Trophoblast cell (in vitro differentiated cells and primary cell): ENCODE results near the gene FABP3.
A peak's percentile ranks its signal among the peaks of the same experiment; 100 is the strongest.

Experiments
- DNase-seq, 2 donors: peaks; one replicate each; pipeline ENCODE4 v3.0.0-alpha.2; 2016
- H2AFZ ChIP-seq: 2 replicates; pipeline ENCODE4 v1.6.1; 2013; ENCODE audit warnings: low read length, moderate library complexity, mild to moderate bottlenecking; ENCODE audit not compliant: insufficient read depth, poor library complexity
- H2AK5ac ChIP-seq: 2 replicates; pipeline ENCODE4 v1.6.1; 2013; ENCODE audit warnings: mild to moderate bottlenecking, low read length
- H2BK120ac ChIP-seq: 2 replicates; pipeline ENCODE4 v1.6.1; 2013; ENCODE audit warnings: low read length, mild to moderate bottlenecking, moderate library complexity; ENCODE audit not compliant: insufficient read depth, poor library complexity
- H2BK12ac ChIP-seq: 2 replicates; pipeline ENCODE4 v1.6.1; 2013; ENCODE audit warnings: mild to moderate bottlenecking, low read length, moderate library complexity
- H2BK5ac ChIP-seq: 2 replicates; pipeline ENCODE4 v1.6.1; 2013; ENCODE audit warnings: low read length, low read depth, moderate library complexity, mild to moderate bottlenecking; ENCODE audit not compliant: poor library complexity
- H3K14ac ChIP-seq: 2 replicates; pipeline ENCODE4 v1.6.1; 2013; ENCODE audit warnings: mild to moderate bottlenecking, low read length
- H3K18ac ChIP-seq: 2 replicates; pipeline ENCODE4 v1.6.1; 2013; ENCODE audit warnings: mild to moderate bottlenecking, low read length
- H3K23ac ChIP-seq: 2 replicates; pipeline ENCODE4 v1.6.1; 2013; ENCODE audit warnings: low read length
- H3K27ac ChIP-seq: 2 replicates; pipeline ENCODE4 v1.5.1; 2013; ENCODE audit warnings: low read depth, mild to moderate bottlenecking, inconsistent platforms, low read length, moderate library complexity
- H3K27me3 ChIP-seq: 2 replicates; pipeline ENCODE4 v1.6.1; 2013; ENCODE audit warnings: inconsistent platforms, mild to moderate bottlenecking, low read length, moderate library complexity; ENCODE audit not compliant: insufficient read depth
- H3K36me3 ChIP-seq, 2 experiments: 1 replicate in 1 of 2; 2 replicates in 1 of 2; pipeline ENCODE4 v1.6.1; 2013; ENCODE audit warnings: low read length in 2 of 2, mild to moderate bottlenecking in 2 of 2, moderate library complexity in 1 of 2; ENCODE audit not compliant: insufficient read depth in 2 of 2, control insufficient read depth in 1 of 2
- H3K4ac ChIP-seq: 2 replicates; pipeline ENCODE4 v1.6.1; 2013; ENCODE audit warnings: low read depth, mild to moderate bottlenecking, low read length, moderate library complexity
- H3K4me1 ChIP-seq, 2 experiments: 1 replicate in 1 of 2; 2 replicates in 1 of 2; pipeline ENCODE4 v1.6.1; 2013; ENCODE audit warnings: low read length in 2 of 2, mild to moderate bottlenecking in 2 of 2, moderate library complexity in 1 of 2; ENCODE audit not compliant: insufficient read depth in 2 of 2, control insufficient read depth in 1 of 2
- H3K4me2 ChIP-seq: 2 replicates; pipeline ENCODE4 v1.6.1; 2013; ENCODE audit warnings: inconsistent platforms, mild to moderate bottlenecking, low read length, moderate library complexity
- H3K4me3 ChIP-seq: 2 replicates; pipeline ENCODE4 v1.5.1; 2013; ENCODE audit warnings: mild to moderate bottlenecking, low read depth, low read length, inconsistent platforms
- H3K79me1 ChIP-seq: one replicate; pipeline ENCODE4 v1.6.1; 2013; ENCODE audit warnings: low read length
- H3K79me2 ChIP-seq: 2 replicates; pipeline ENCODE4 v1.6.1; 2013; ENCODE audit warnings: low read length, mild to moderate bottlenecking; ENCODE audit not compliant: control insufficient read depth, insufficient read depth, poor library complexity
- H3K9ac ChIP-seq: 2 replicates; pipeline ENCODE4 v1.6.1; 2013; ENCODE audit warnings: mild to moderate bottlenecking, low read length
- H3K9me3 ChIP-seq: 2 replicates; pipeline ENCODE4 v1.6.1; 2013; ENCODE audit warnings: low read depth, mild to moderate bottlenecking, control low read depth, inconsistent platforms, low read length; ENCODE audit not compliant: insufficient read depth
- H4K12ac ChIP-seq: 2 replicates; pipeline ENCODE4 v1.6.1; 2013; ENCODE audit warnings: low read depth, mild to moderate bottlenecking, low read length, moderate library complexity
- H4K8ac ChIP-seq: 2 replicates; pipeline ENCODE4 v1.6.1; 2013; ENCODE audit warnings: low read depth, mild to moderate bottlenecking, low read length, moderate library complexity
- H4K91ac ChIP-seq: one replicate; pipeline ENCODE4 v1.6.1; 2013; ENCODE audit warnings: low read depth, mild to moderate bottlenecking, low read length, moderate library complexity
- WGBS: extraction: QIAGEN DNeasy Blood & Tissue Kit; methylation state at CpG from one replicate; pipeline ENCODE4 v1.1.7; 2013; ENCODE audit warnings: missing lambda C conversion rate; ENCODE audit not compliant: insufficient read length, insufficient coverage; ENCODE audit errors: extremely low coverage; 5-methylcytosine and 5-hydroxymethylcytosine counted together

FABP3 gene

DNA sequence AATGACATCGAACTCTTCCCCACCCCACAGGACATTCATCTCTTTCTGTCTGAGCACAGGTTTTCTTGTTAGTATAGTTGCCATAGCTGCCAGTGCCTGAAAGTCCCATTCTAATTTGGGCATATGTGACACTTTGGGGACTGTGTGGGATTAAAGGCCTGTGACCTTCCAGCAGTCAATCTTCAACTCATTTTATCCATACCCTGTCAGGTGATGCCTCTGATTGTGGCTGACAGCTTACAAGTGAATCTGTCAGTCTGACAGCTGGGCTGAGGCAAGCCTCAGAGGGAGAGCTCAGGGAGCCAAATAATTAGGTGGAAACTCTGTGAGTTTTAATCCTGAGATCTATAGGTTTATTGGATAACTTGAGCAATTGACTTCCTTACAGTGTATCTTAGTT lies 46.4 kb downstream of the FABP3 start:
- Histone ChIP-seq H3K4me1 (no peaks in the 10 kb centered on the region), H3K23ac (no peak overlapping the region), H3K9me3 (no peaks in the 10 kb centered on the region), H2AK5ac (no peak overlapping the region), H3K4ac (no peak overlapping the region), H3K9ac (no peak overlapping the region), H4K91ac (no peak overlapping the region), H2AFZ (no peak overlapping the region), H4K8ac (no peak overlapping the region), H2BK120ac (no peak overlapping the region), H3K27me3 (no peaks in the 10 kb centered on the region), H3K79me2 (no peaks in the 10 kb centered on the region), H3K27ac (no peak overlapping the region), H3K36me3 (peaks cover 10 to 11% of the 10 kb centered on the region in 2 experiments), H3K4me2 (no peak overlapping the region), H4K12ac (no peak overlapping the region), H2BK12ac (peak overlapping the region; percentile 63), H3K79me1 (no peaks in the 10 kb centered on the region), H2BK5ac (no peak overlapping the region), H3K18ac (peak overlapping the region; percentile 58), H3K4me3 (no peak overlapping the region), H3K14ac (no peak overlapping the region)
- no peak for DNase-seq
- no CpG with 5 or more reads among the region's 1 CpG for WGBS

DNA sequence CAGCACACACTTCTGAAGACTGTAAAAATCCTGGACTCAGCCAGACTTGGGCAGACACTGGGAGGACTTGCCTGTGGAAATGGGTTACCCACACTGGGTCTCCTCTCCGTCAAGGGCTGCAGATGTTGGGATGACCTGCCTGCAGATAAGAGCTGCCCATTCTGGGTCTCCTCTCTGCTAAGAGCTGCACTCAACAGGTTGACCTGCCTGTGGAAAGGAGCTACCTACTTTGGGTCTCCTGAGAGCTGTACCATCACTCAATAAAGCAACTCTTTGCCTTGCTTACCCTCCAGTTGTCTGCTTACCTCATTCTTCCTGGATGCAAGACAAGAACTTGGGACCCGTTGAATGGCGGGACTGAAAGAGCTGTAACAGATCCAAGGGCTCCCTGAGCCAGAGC lies 47.9 kb downstream of the FABP3 start:
- Histone ChIP-seq H3K9me3 (no peaks in the 10 kb centered on the region), H3K4ac (no peak overlapping the region), H4K8ac (no peak overlapping the region), H3K14ac (no peak overlapping the region), H3K27ac (no peak overlapping the region), H3K4me2 (no peak overlapping the region), H2AFZ (no peak overlapping the region), H3K27me3 (no peaks in the 10 kb centered on the region), H3K23ac (no peak overlapping the region), H2BK12ac (no peak overlapping the region), H3K36me3 (peaks cover 11 to 13% of the 10 kb centered on the region in 2 experiments), H3K4me1 (no peaks in the 10 kb centered on the region), H3K4me3 (no peak overlapping the region), H4K91ac (no peak overlapping the region), H3K9ac (no peak overlapping the region), H3K79me2 (no peaks in the 10 kb centered on the region), H4K12ac (no peak overlapping the region), H2AK5ac (no peak overlapping the region), H3K18ac (no peak overlapping the region), H2BK120ac (no peak overlapping the region), H2BK5ac (no peak overlapping the region), H3K79me1 (no peaks in the 10 kb centered on the region)
- DNase-seq = no peak
- WGBS = no CpG with 5 or more reads among the region's 3 CpGs

DNA sequence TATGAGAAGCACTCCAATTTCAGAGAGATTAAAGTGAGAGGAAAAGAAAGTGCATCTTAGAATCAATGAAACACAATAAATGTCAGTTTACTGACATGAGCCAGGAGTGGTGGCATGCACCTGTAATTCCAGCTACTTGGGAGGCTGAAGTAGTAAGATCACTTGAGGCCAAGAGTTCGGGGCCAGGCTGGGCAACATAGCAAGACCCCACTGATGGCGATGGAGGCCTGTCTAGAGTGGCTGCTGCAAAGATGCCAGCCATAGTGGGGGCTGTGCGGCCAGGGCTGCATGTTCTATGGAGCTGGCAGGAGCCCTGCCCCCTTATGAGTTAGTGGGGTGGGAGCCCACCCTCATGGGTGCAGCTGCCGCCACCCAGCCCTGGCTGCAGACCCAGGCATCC lies 48.8 kb downstream of the FABP3 start:
- no peak overlapping the region for H2BK12ac ChIP-seq
- H3K4me1 ChIP-seq = no peaks in the 10 kb centered on the region
- H3K79me2 ChIP-seq = no peaks in the 10 kb centered on the region
- no peak overlapping the region for H2AFZ ChIP-seq
- H3K4me2 ChIP-seq = no peak overlapping the region
- no peak for DNase-seq
- no peak overlapping the region for H3K9ac ChIP-seq
- H2BK120ac ChIP-seq = no peak overlapping the region
- H3K14ac ChIP-seq = no peak overlapping the region
- H3K36me3 ChIP-seq = peaks cover 11 to 16% of the 10 kb centered on the region in 2 experiments
- no peaks in the 10 kb centered on the region for H3K9me3 ChIP-seq
- H4K8ac ChIP-seq = no peak overlapping the region
- H3K18ac ChIP-seq = no peak overlapping the region
- no peak overlapping the region for H2BK5ac ChIP-seq
- H3K79me1 ChIP-seq = no peaks in the 10 kb centered on the region
- no CpG with 5 or more reads among the region's 4 CpGs for WGBS
- H4K91ac ChIP-seq = no peak overlapping the region
- H3K27me3 ChIP-seq = no peaks in the 10 kb centered on the region
- H2AK5ac ChIP-seq = no peak overlapping the region
- no peak overlapping the region for H3K27ac ChIP-seq
- no peak overlapping the region for H4K12ac ChIP-seq
- no peak overlapping the region for H3K4me3 ChIP-seq
- H3K23ac ChIP-seq = no peak overlapping the region
- no peak overlapping the region for H3K4ac ChIP-seq

DNA sequence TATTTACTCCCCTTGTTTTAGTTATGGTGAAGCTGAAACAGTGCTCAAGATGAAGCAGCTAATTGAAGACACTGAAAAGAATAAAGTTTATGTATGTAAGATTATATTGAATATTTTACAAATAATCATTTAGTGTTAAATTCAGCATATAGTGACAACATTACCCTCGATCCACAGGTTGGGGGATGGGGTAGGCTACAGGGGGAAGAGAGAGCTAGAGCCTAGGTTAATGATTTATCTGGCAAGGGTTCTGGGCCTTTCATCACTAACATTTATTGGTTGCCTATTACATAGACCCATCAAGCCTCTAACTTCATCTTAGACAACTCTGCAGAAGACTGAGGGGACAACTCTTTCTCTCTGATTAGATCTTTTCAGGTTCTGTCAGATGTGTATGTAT lies 54.7 kb downstream of the FABP3 start:
- no CpG with 5 or more reads among the region's 1 CpG for WGBS

More for the DNA sequence above, 54.7 kb downstream of the FABP3 start:
- no peak overlapping the region for H2AFZ ChIP-seq
- H3K79me1 ChIP-seq = no peaks in the 10 kb centered on the region
- H3K79me2 ChIP-seq = no peaks in the 10 kb centered on the region
- no peak overlapping the region for H2AK5ac ChIP-seq
- no peak overlapping the region for H3K4me3 ChIP-seq
- H3K36me3 ChIP-seq = peaks cover 14 to 18% of the 10 kb centered on the region in 2 experiments
- no peak overlapping the region for H3K27ac ChIP-seq
- no peaks in the 10 kb centered on the region for H3K4me1 ChIP-seq
- H4K12ac ChIP-seq = no peak overlapping the region
- H4K8ac ChIP-seq = no peak overlapping the region
- no peak overlapping the region for H3K14ac ChIP-seq
- no peaks in the 10 kb centered on the region for H3K9me3 ChIP-seq
- H4K91ac ChIP-seq = no peak overlapping the region
- H2BK120ac ChIP-seq = no peak overlapping the region
- no peak overlapping the region for H3K4ac ChIP-seq
- no peak overlapping the region for H2BK5ac ChIP-seq
- H3K9ac ChIP-seq = no peak overlapping the region
- H3K18ac ChIP-seq = no peak overlapping the region
- H3K27me3 ChIP-seq = no peaks in the 10 kb centered on the region
- no peak for DNase-seq
- H3K4me2 ChIP-seq = no peak overlapping the region
- H3K23ac ChIP-seq = no peak overlapping the region
- no peak overlapping the region for H2BK12ac ChIP-seq
